ENCODE data around the gene ATP10B. TPM values are rescaled to one million over a fixed set of nuclear protein-coding genes. Genes with fewer than 3 reads are reported as not detected.

Gene ATP10B
- total RNA-seq, 1 experiment from 2014 or later, result not detected

DNA sequence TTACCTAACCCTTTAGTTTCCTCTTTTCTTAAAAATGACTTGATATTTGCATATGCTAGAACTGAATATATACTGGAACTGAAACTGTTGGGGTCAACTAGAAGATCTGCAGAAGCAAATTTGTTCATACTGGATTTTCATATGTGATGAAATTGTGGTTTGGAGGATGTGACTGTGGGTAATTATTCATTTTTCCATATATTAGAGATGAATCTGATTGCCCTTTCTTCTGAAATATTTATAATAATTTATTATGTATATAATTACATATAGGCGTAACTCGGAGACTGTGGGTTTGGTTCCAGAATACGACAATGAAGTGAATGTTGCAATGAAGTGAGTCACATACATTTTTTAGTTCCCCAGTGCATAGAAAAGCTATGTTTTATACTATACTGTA is 149.1 kb downstream of the ATP10B start:
- no peak for DNase-seq (ENCODE audit: low read depth, low spot score)
- intact Hi-C loops (cut with micrococcal nuclease; ENCODE audit: unreplicated experiment), result no loop called here
- Histone ChIP-seq H3K9me3 (ENCODE audit: control insufficient read depth, insufficient read depth, low read depth, low read length) (no peaks in the 10 kb centered on the region), H3K4me3 (ENCODE audit: low read depth in 2 of 2, low read length in 2 of 2) (no peak overlapping the region), H3K27me3 (ENCODE audit: control insufficient read depth, insufficient read depth, low read length) (no peaks in the 10 kb centered on the region), H3K27ac (ENCODE audit: low read length) (no peak overlapping the region), H3K36me3 (ENCODE audit: control insufficient read depth, insufficient read depth, low read length) (no peaks in the 10 kb centered on the region), H3K4me1 (ENCODE audit: control insufficient read depth, insufficient read depth, low read length) (no peaks in the 10 kb centered on the region)
- ChIA-PET CTCF (no interaction called here), POLR2A (no interaction called here)
- BruUV-seq (replicated peaks), result no TSS peak
- no peak for ATAC-seq
- TF ChIP-seq POLR2AphosphoS5 (IDR thresholded peaks at IDR 0.05; ENCODE audit: low read depth, low read length) (no peak), SIN3A (IDR thresholded peaks at IDR 0.05; ENCODE audit: borderline replicate concordance, insufficient read depth, low read depth, low read length) (no peak), TCF7L2 (IDR thresholded peaks at IDR 0.05; ENCODE audit: low read depth, low read length) (no peak)
- TF ChIP-seq, protein P1, sequence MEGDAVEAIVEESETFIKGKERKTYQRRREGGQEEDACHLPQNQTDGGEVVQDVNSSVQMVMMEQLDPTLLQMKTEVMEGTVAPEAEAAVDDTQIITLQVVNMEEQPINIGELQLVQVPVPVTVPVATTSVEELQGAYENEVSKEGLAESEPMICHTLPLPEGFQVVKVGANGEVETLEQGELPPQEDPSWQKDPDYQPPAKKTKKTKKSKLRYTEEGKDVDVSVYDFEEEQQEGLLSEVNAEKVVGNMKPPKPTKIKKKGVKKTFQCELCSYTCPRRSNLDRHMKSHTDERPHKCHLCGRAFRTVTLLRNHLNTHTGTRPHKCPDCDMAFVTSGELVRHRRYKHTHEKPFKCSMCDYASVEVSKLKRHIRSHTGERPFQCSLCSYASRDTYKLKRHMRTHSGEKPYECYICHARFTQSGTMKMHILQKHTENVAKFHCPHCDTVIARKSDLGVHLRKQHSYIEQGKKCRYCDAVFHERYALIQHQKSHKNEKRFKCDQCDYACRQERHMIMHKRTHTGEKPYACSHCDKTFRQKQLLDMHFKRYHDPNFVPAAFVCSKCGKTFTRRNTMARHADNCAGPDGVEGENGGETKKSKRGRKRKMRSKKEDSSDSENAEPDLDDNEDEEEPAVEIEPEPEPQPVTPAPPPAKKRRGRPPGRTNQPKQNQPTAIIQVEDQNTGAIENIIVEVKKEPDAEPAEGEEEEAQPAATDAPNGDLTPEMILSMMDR (IDR thresholded peaks at IDR 0.05), result no peak
- TF ChIP-seq, protein P2, sequence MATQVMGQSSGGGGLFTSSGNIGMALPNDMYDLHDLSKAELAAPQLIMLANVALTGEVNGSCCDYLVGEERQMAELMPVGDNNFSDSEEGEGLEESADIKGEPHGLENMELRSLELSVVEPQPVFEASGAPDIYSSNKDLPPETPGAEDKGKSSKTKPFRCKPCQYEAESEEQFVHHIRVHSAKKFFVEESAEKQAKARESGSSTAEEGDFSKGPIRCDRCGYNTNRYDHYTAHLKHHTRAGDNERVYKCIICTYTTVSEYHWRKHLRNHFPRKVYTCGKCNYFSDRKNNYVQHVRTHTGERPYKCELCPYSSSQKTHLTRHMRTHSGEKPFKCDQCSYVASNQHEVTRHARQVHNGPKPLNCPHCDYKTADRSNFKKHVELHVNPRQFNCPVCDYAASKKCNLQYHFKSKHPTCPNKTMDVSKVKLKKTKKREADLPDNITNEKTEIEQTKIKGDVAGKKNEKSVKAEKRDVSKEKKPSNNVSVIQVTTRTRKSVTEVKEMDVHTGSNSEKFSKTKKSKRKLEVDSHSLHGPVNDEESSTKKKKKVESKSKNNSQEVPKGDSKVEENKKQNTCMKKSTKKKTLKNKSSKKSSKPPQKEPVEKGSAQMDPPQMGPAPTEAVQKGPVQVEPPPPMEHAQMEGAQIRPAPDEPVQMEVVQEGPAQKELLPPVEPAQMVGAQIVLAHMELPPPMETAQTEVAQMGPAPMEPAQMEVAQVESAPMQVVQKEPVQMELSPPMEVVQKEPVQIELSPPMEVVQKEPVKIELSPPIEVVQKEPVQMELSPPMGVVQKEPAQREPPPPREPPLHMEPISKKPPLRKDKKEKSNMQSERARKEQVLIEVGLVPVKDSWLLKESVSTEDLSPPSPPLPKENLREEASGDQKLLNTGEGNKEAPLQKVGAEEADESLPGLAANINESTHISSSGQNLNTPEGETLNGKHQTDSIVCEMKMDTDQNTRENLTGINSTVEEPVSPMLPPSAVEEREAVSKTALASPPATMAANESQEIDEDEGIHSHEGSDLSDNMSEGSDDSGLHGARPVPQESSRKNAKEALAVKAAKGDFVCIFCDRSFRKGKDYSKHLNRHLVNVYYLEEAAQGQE (IDR thresholded peaks at IDR 0.05; ENCODE audit: insufficient read depth in 1 of 2, low read depth in 2 of 2, low read length in 1 of 2), result no peak
- in situ Hi-C loops (cut with HindIII; ENCODE audit: low pct_unique_long_range_greater_than_20kb, low sequenced_read_pairs), result no loop called here

DNA sequence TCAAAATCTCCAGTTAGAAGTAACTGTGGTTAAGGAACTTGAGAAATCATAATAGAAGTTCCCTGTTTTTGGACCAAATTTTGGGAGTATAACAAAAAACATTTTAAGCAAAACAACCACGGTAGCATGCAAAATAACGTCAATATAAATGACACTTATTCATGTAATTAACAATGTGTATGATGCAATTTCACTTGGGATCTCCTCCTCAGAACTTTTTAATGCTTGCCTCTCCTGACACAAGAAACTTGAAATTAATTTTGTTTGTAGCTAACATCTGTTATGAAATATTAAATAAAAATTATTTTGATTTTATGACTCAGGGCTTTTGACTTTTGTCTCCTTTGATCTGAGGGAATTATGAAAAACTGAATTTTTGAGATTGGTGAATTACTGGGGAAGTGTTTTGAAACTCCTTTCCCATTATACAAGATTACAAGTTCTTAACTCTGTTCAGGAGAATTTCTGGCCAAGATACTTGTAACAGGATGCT is 149.7 kb downstream of the ATP10B start:
- TF ChIP-seq, protein P2 (IDR thresholded peaks at IDR 0.05; ENCODE audit: insufficient read depth in 1 of 2, low read depth in 2 of 2, low read length in 1 of 2), result no peak
- TF ChIP-seq, protein P1 (IDR thresholded peaks at IDR 0.05), result no peak
- TF ChIP-seq POLR2AphosphoS5 (IDR thresholded peaks at IDR 0.05; ENCODE audit: low read depth, low read length), result no peak
- no peak for TF ChIP-seq TCF7L2 (IDR thresholded peaks at IDR 0.05; ENCODE audit: low read depth, low read length)
- no peak for TF ChIP-seq SIN3A (IDR thresholded peaks at IDR 0.05; ENCODE audit: borderline replicate concordance, insufficient read depth, low read depth, low read length)
- Histone ChIP-seq H3K27me3 (ENCODE audit: control insufficient read depth, insufficient read depth, low read length) (no peaks in the 10 kb centered on the region), H3K4me1 (ENCODE audit: control insufficient read depth, insufficient read depth, low read length) (no peaks in the 10 kb centered on the region), H3K9me3 (ENCODE audit: control insufficient read depth, insufficient read depth, low read depth, low read length) (no peaks in the 10 kb centered on the region), H3K4me3 (ENCODE audit: low read depth in 2 of 2, low read length in 2 of 2) (no peak overlapping the region), H3K27ac (ENCODE audit: low read length) (no peak overlapping the region), H3K36me3 (ENCODE audit: control insufficient read depth, insufficient read depth, low read length) (no peaks in the 10 kb centered on the region)
- no TSS peak for BruUV-seq (replicated peaks)
- intact Hi-C loops (cut with micrococcal nuclease; ENCODE audit: unreplicated experiment) (no loop called here), in situ Hi-C loops (cut with HindIII; ENCODE audit: low pct_unique_long_range_greater_than_20kb, low sequenced_read_pairs) (no loop called here)
- ChIA-PET CTCF (no interaction called here), POLR2A (no interaction called here)
- ATAC-seq (no peak), DNase-seq (ENCODE audit: low read depth, low spot score) (no peak)
